GM12878 (cell line): ENCODE data around the gene NFAM1. TPM values are rescaled to one million over a fixed set of nuclear protein-coding genes. Genes with fewer than 3 reads are reported as not detected.

Source experiments
- ATAC-seq: fragments of 200-7000 bp; cut with Tn5 transposase; 3 replicates; pipeline ENCODE4 v1.9.1; 2020; ENCODE audit warnings: mild to moderate bottlenecking, moderate library complexity
- BruUV-seq: library from RNA; stranded (reverse); fragments of 400-500 nt; replicated peaks from 2 replicates; lab custom pipeline; 2021; lab: Mats Ljungman, UMichigan
- CTCF ChIA-PET: fragments of 300-600 bp; sonication (Branson Sonifier 250); formaldehyde crosslinking; extraction: SDS; loops from one replicate; lab custom pipeline; 2021; ENCODE audit warnings: inconsistent platforms; lab: Yijun Ruan, JAX
- POLR2A ChIA-PET: fragments of 350-600 bp; formaldehyde crosslinking; extraction: SDS; loops from one replicate; lab custom pipeline; 2021; ENCODE audit warnings: inconsistent platforms; lab: Charles Lee
- RAD21 ChIA-PET: fragments of 300-600 bp; sonication (Branson Sonifier 250); formaldehyde crosslinking; loops from one replicate; lab custom pipeline; 2023; ENCODE audit warnings: antibody characterized with exemption; ENCODE audit not compliant: unreplicated experiment; lab: Charles Lee
- SMC1A ChIA-PET: fragments of 300-600 bp; sonication (Branson Sonifier 250); formaldehyde crosslinking; loops from one replicate; lab custom pipeline; 2023; ENCODE audit not compliant: unreplicated experiment, uncharacterized antibody; lab: Charles Lee
- DNase-seq: peaks from one replicate; pipeline ENCODE4 v3.0.0-alpha.2; 2011; ENCODE audit warnings: low read depth, low spot score
- FAIRE-seq: peaks from 3 replicates; lab custom pipeline; 2011; peaks lifted over from hg19 to GRCh38; lab: Jason Lieb, UNC
- H2AFZ ChIP-seq: 2 replicates; pipeline ENCODE4 v1.6.0; 2011; ENCODE audit warnings: low read depth, low read length, control low read depth; ENCODE audit not compliant: control insufficient read depth
- H3K27ac ChIP-seq: 2 replicates; pipeline ENCODE4 v1.5.1; 2011; ENCODE audit warnings: control low read depth; ENCODE audit not compliant: control insufficient read depth, insufficient read depth
- H3K27me3 ChIP-seq, 2 experiments: replicated peaks in 1 of 2; 2 replicates each; pipeline versions ENCODE4 v1.6.0 to v1.6.1; 2011; ENCODE audit warnings: low read length in 1 of 2; ENCODE audit not compliant: control insufficient read depth in 2 of 2, insufficient read depth in 2 of 2
- H3K36me3 ChIP-seq, 2 experiments: 2 replicates each; pipeline ENCODE4 v1.5.1; 2011; ENCODE audit warnings: low read length in 1 of 2; ENCODE audit not compliant: control insufficient read depth in 2 of 2, insufficient read depth in 2 of 2
- H3K4me1 ChIP-seq: 2 replicates; pipeline ENCODE4 v1.6.1; 2011; ENCODE audit warnings: mild to moderate bottlenecking, low read length, moderate library complexity, mixed read lengths; ENCODE audit not compliant: control insufficient read depth, insufficient read depth
- H3K4me2 ChIP-seq: 2 replicates; pipeline ENCODE4 v1.6.0; 2011; ENCODE audit warnings: control low read depth; ENCODE audit not compliant: control insufficient read depth, insufficient read depth
- H3K4me3 ChIP-seq: fragments of 200-600 bp; sonication (generic); 2 replicates; pipeline ENCODE4 v1.5.1; 2016
- H3K79me2 ChIP-seq: 2 replicates; pipeline ENCODE4 v1.6.0; 2011; ENCODE audit warnings: low read length; ENCODE audit not compliant: control insufficient read depth, insufficient read depth
- H3K9ac ChIP-seq: 2 replicates; pipeline ENCODE4 v1.8.0; 2011; ENCODE audit warnings: low read length, control low read depth, mixed read lengths; ENCODE audit not compliant: control insufficient read depth, insufficient read depth
- H3K9me3 ChIP-seq: replicated peaks from 3 replicates; pipeline ENCODE4 v1.5.1; 2011; ENCODE audit warnings: mild to moderate bottlenecking, low read length; ENCODE audit not compliant: control insufficient read depth, insufficient read depth
- H4K20me1 ChIP-seq: 2 replicates; pipeline ENCODE4 v1.6.0; 2011; ENCODE audit not compliant: control insufficient read depth, insufficient read depth
- CBFB ChIP-seq: IDR thresholded peaks from 2 replicates; pipeline ENCODE4 v1.6.1; 2016; ENCODE audit warnings: antibody characterized with exemption, low read depth
- CBX5 ChIP-seq: sonication (generic); IDR thresholded peaks from 2 replicates; pipeline ENCODE4 v1.6.1; 2016; ENCODE audit warnings: low read depth, moderate library complexity, mild to moderate bottlenecking, inconsistent platforms
- GABPA ChIP-seq: IDR thresholded peaks from 2 replicates; pipeline ENCODE4 v1.6.1; 2014; ENCODE audit warnings: antibody characterized with exemption, low read depth, mild to moderate bottlenecking, inconsistent platforms
- HDGF ChIP-seq: fragments of 450-650 bp; IDR thresholded peaks from 2 replicates; pipeline ENCODE4 v1.6.1; 2016; ENCODE audit warnings: antibody characterized with exemption
- JUNB ChIP-seq: IDR thresholded peaks from 2 replicates; pipeline ENCODE4 v1.6.1; 2016; ENCODE audit warnings: antibody characterized with exemption, mild to moderate bottlenecking
- NR2F1 ChIP-seq: fragments of 450-650 bp; conservative IDR thresholded peaks from 2 replicates; pipeline ENCODE4 v1.6.1; 2017; ENCODE audit warnings: mild to moderate bottlenecking
- SMARCA5 ChIP-seq: fragments of 450-650 bp; IDR thresholded peaks from 2 replicates; pipeline ENCODE4 v1.6.1; 2017; ENCODE audit warnings: mild to moderate bottlenecking
- SREBF1 ChIP-seq: IDR thresholded peaks from 2 replicates; pipeline ENCODE4 v1.6.1; 2012; ENCODE audit warnings: mild to moderate bottlenecking, low read length
- TAF1 ChIP-seq: IDR thresholded peaks from 2 replicates; pipeline ENCODE4 v1.6.1; 2011; ENCODE audit warnings: mild to moderate bottlenecking, low read depth, low read length, borderline replicate concordance
- ZNF24 ChIP-seq: fragments of 450-650 bp; IDR thresholded peaks from 2 replicates; pipeline ENCODE4 v1.6.1; 2017; ENCODE audit warnings: antibody characterized with exemption, mild to moderate bottlenecking
- ZNF622 ChIP-seq: fragments of 450-650 bp; IDR thresholded peaks from 2 replicates; pipeline ENCODE4 v1.6.1; 2017; ENCODE audit warnings: mild to moderate bottlenecking, inconsistent platforms
- in situ Hi-C: fragments of 300-500 bp; cut with MboI; formaldehyde crosslinking; loops from 9 replicates; pipeline ENCODE4 v1.14.3; 2018; ENCODE audit warnings: mixed read lengths
- intact Hi-C: fragments of 100-400 bp; cut with micrococcal nuclease; formaldehyde crosslinking; loops from one replicate; pipeline ENCODE4 v1.14.2; 2022; ENCODE audit not compliant: unreplicated experiment
- polyA plus RNA-seq, 11 experiments: library from polyadenylated mRNA; depleted of rRNA in 4 of 11; unstranded in 6 of 11; stranded (reverse) in 5 of 11; fragments of >200 nt; fragmentation: Nextera tagmentation in 4 of 11; fragmentation: Illumina TruSeq in 1 of 11; extraction: Ambion mirVana in 4 of 11; extraction: Trizol in 1 of 11; gene quantifications; 1 replicate in 1 of 11; 2 replicates in 10 of 11; pipeline versions ENCODE4 v1.2.1 to v1.2.3, GENCODE V29; 2011 to 2016; ENCODE audit warnings: inconsistent platforms in 2 of 11, missing spikeins in 2 of 11, low read depth in 1 of 11
- total RNA-seq, 4 experiments: library from RNA; depleted of rRNA in 3 of 4; stranded (reverse); fragments of >200 nt in 3 of 4; fragmentation: Illumina TruSeq in 1 of 4; extraction: Trizol in 1 of 4; gene quantifications; 2 replicates each; pipeline versions ENCODE4 v1.2.1 to v1.2.3, GENCODE V29; 2013 to 2021
- TF ChIP-seq, protein P1 (sequence below): fragments of 450-650 bp; IDR thresholded peaks from 2 replicates; pipeline ENCODE4 v1.6.1; 2016; ENCODE audit warnings: mild to moderate bottlenecking, moderate library complexity, borderline replicate concordance
- TF ChIP-seq, protein P2 (sequence below): fragments of 150-350 bp; IDR thresholded peaks from 2 replicates; pipeline ENCODE4 v1.6.1; 2016; ENCODE audit warnings: low read depth, low read length
- TF ChIP-seq, protein P3 (sequence below): fragments of 450-650 bp; IDR thresholded peaks from 2 replicates; pipeline ENCODE4 v1.6.1; 2016; ENCODE audit warnings: mild to moderate bottlenecking

Gene NFAM1
- total and polyA plus RNA-seq, 10 of the 15 experiments (the other 5 are each of a cell fraction or from before 2014, with no cell fraction given): 0.13 to 1.3 (median 0.24) TPM; not detected in 3

DNA sequence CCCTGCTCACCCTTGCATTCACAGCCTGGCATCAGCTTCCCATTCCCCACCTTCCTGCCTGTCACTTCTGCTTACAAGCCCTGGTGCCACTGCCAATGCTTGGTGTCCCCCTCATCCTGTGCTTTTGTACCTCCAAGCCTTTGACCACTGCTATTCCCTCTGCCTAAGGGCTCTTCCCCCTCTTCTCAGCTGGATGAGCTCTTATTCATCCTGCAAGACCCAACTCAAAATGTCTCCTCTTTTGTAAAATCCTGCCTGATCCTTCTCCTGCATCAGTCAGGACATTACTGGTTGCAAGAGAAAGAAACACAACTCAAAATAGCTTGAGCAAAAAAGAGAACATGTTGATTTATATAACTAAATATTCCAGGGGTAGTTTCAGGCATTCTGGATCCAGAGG lies 94.8 kb downstream of the NFAM1 start:
- BruUV-seq: no TSS peak
- intact Hi-C loops (no loop called here), in situ Hi-C loops (no loop called here)
- Histone ChIP-seq H3K4me2 (no peak overlapping the region), H3K4me1 (no peaks in the 10 kb centered on the region), H3K4me3 (no peak overlapping the region), H3K27ac (no peak overlapping the region), H3K9me3 (no peaks in the 10 kb centered on the region), H3K9ac (no peak overlapping the region), H3K79me2 (no peaks in the 10 kb centered on the region), H2AFZ (no peak overlapping the region), H4K20me1 (no peaks in the 10 kb centered on the region), H3K27me3 (peaks cover 0 to 4% of the 10 kb centered on the region in 2 experiments; a peak in 2 of 4 replicates), H3K36me3 (no peaks in the 10 kb centered on the region)
- TF ChIP-seq JUNB (no peak), HDGF (no peak), CBFB (no peak), NR2F1 (no peak), GABPA (no peak), ZNF622 (no peak), TAF1 (no peak), CBX5 (no peak), SREBF1 (no peak), SMARCA5 (no peak), ZNF24 (no peak)
- TF ChIP-seq, protein P1, sequence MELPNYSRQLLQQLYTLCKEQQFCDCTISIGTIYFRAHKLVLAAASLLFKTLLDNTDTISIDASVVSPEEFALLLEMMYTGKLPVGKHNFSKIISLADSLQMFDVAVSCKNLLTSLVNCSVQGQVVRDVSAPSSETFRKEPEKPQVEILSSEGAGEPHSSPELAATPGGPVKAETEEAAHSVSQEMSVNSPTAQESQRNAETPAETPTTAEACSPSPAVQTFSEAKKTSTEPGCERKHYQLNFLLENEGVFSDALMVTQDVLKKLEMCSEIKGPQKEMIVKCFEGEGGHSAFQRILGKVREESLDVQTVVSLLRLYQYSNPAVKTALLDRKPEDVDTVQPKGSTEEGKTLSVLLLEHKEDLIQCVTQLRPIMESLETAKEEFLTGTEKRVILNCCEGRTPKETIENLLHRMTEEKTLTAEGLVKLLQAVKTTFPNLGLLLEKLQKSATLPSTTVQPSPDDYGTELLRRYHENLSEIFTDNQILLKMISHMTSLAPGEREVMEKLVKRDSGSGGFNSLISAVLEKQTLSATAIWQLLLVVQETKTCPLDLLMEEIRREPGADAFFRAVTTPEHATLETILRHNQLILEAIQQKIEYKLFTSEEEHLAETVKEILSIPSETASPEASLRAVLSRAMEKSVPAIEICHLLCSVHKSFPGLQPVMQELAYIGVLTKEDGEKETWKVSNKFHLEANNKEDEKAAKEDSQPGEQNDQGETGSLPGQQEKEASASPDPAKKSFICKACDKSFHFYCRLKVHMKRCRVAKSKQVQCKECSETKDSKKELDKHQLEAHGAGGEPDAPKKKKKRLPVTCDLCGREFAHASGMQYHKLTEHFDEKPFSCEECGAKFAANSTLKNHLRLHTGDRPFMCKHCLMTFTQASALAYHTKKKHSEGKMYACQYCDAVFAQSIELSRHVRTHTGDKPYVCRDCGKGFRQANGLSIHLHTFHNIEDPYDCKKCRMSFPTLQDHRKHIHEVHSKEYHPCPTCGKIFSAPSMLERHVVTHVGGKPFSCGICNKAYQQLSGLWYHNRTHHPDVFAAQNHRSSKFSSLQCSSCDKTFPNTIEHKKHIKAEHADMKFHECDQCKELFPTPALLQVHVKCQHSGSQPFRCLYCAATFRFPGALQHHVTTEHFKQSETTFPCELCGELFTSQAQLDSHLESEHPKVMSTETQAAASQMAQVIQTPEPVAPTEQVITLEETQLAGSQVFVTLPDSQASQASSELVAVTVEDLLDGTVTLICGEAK: no peak
- TF ChIP-seq, protein P2, sequence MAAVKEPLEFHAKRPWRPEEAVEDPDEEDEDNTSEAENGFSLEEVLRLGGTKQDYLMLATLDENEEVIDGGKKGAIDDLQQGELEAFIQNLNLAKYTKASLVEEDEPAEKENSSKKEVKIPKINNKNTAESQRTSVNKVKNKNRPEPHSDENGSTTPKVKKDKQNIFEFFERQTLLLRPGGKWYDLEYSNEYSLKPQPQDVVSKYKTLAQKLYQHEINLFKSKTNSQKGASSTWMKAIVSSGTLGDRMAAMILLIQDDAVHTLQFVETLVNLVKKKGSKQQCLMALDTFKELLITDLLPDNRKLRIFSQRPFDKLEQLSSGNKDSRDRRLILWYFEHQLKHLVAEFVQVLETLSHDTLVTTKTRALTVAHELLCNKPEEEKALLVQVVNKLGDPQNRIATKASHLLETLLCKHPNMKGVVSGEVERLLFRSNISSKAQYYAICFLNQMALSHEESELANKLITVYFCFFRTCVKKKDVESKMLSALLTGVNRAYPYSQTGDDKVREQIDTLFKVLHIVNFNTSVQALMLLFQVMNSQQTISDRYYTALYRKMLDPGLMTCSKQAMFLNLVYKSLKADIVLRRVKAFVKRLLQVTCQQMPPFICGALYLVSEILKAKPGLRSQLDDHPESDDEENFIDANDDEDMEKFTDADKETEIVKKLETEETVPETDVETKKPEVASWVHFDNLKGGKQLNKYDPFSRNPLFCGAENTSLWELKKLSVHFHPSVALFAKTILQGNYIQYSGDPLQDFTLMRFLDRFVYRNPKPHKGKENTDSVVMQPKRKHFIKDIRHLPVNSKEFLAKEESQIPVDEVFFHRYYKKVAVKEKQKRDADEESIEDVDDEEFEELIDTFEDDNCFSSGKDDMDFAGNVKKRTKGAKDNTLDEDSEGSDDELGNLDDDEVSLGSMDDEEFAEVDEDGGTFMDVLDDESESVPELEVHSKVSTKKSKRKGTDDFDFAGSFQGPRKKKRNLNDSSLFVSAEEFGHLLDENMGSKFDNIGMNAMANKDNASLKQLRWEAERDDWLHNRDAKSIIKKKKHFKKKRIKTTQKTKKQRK: no peak
- TF ChIP-seq, protein P3, sequence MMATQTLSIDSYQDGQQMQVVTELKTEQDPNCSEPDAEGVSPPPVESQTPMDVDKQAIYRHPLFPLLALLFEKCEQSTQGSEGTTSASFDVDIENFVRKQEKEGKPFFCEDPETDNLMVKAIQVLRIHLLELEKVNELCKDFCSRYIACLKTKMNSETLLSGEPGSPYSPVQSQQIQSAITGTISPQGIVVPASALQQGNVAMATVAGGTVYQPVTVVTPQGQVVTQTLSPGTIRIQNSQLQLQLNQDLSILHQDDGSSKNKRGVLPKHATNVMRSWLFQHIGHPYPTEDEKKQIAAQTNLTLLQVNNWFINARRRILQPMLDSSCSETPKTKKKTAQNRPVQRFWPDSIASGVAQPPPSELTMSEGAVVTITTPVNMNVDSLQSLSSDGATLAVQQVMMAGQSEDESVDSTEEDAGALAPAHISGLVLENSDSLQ: no peak
- ChIA-PET POLR2A (interaction anchor here (0.9 kb wide), 1 partner anchor 99 kb away, joined by 6 read pairs; no protein-coding TSS in a partner anchor), RAD21 (no interaction called here), CTCF (no interaction called here), SMC1A (no interaction called here)
- FAIRE-seq (no peak), ATAC-seq (no peak), DNase-seq (no peak)
